Tibial artery (tissue), 4 donors: ENCODE data around the gene MAPRE2.
A peak's percentile ranks its signal among the peaks of the same experiment; 100 is the strongest.

Experiments
- DNase-seq, 2 donors: peaks; one replicate each; pipeline ENCODE4 v3.0.0-alpha.2; 2019
- H3K27ac ChIP-seq, 2 donors: fragments of 200-600 bp; sonication (generic) in 1 of 2; 1 replicate in 1 of 2; 2 replicates in 1 of 2; pipeline ENCODE4 v1.5.1; 2018 to 2019; ENCODE audit warnings: mild to moderate bottlenecking in 1 of 2
- H3K27me3 ChIP-seq, 2 donors: fragments of 200-600 bp; sonication (generic) in 1 of 2; one replicate each; pipeline versions ENCODE4 v1.5.1 to v1.6.0; 2016 to 2019
- H3K36me3 ChIP-seq, 3 donors: fragments of 200-600 bp; sonication (generic) in 2 of 3; one replicate each; pipeline ENCODE4 v1.5.1; 2016 to 2019; ENCODE audit warnings: mild to moderate bottlenecking in 2 of 3
- H3K4me1 ChIP-seq, 4 donors: fragments of 200-600 bp; sonication (generic) in 2 of 4; 1 replicate in 3 of 4; 2 replicates in 1 of 4; pipeline ENCODE4 v1.5.1; 2016 to 2019
- H3K4me3 ChIP-seq, 2 donors: fragments of 200-600 bp; sonication (generic) in 1 of 2; 1 replicate in 1 of 2; 2 replicates in 1 of 2; pipeline ENCODE4 v1.5.1; 2018 to 2019; ENCODE audit warnings: mild to moderate bottlenecking in 2 of 2
- H3K9me3 ChIP-seq, 3 donors: fragments of 200-600 bp; sonication (generic) in 1 of 3; one replicate each; pipeline ENCODE4 v1.5.1; 2016 to 2019
- intact Hi-C: fragments of 100-400 bp; cut with DNase I; formaldehyde crosslinking; loops from one replicate; pipeline ENCODE4 v1.15.0; 2023; ENCODE audit warnings: low total_unique reads
- TF ChIP-seq, protein P1 (sequence below), 2 experiments: fragments of 200-600 bp in 1 of 2; fragments of 450-650 bp in 1 of 2; IDR thresholded peaks; one replicate each; pipeline ENCODE4 v1.5.1; 2017 to 2019; ENCODE audit warnings: antibody characterized with exemption in 2 of 2, mild to moderate bottlenecking in 1 of 2, moderate library complexity in 1 of 2

MAPRE2 gene

GRCh38 chr18:35071819-35072247, 30.6 kb downstream of the MAPRE2 start:
- DNase-seq: no peak
- H3K27me3 ChIP-seq: no peaks in the 10 kb centered on the region
- H3K4me3 ChIP-seq: peak overlapping the region in 1 of 2 donors; percentile 6
- peaks cover 0 to 59% (median 28%) of the 10 kb centered on the region in 4 donors for H3K4me1 ChIP-seq
- H3K36me3 ChIP-seq: peaks cover 0 to 11% (median 8%) of the 10 kb centered on the region in 3 donors
- intact Hi-C loops: no loop called here
- TF ChIP-seq, protein P1, sequence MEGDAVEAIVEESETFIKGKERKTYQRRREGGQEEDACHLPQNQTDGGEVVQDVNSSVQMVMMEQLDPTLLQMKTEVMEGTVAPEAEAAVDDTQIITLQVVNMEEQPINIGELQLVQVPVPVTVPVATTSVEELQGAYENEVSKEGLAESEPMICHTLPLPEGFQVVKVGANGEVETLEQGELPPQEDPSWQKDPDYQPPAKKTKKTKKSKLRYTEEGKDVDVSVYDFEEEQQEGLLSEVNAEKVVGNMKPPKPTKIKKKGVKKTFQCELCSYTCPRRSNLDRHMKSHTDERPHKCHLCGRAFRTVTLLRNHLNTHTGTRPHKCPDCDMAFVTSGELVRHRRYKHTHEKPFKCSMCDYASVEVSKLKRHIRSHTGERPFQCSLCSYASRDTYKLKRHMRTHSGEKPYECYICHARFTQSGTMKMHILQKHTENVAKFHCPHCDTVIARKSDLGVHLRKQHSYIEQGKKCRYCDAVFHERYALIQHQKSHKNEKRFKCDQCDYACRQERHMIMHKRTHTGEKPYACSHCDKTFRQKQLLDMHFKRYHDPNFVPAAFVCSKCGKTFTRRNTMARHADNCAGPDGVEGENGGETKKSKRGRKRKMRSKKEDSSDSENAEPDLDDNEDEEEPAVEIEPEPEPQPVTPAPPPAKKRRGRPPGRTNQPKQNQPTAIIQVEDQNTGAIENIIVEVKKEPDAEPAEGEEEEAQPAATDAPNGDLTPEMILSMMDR (IDR thresholded peaks at IDR 0.05): no peak
- peak overlapping the region; percentile 66 to 72 for H3K27ac ChIP-seq
- no peaks in the 10 kb centered on the region for H3K9me3 ChIP-seq

GRCh38 chr18:35072616-35073015, 31.4 kb downstream of the MAPRE2 start:
- DNase-seq: no peak
- intact Hi-C loops: no loop called here
- Histone ChIP-seq H3K9me3 (no peaks in the 10 kb centered on the region), H3K27me3 (no peaks in the 10 kb centered on the region), H3K36me3 (peaks cover 0 to 11% (median 8%) of the 10 kb centered on the region in 3 donors), H3K4me1 (peaks cover 0 to 64% (median 30%) of the 10 kb centered on the region in 4 donors), H3K4me3 (no peak overlapping the region), H3K27ac (peak overlapping the region; percentile 66 to 72)
- TF ChIP-seq, protein P1 (IDR thresholded peaks at IDR 0.05): no peak

DNA sequence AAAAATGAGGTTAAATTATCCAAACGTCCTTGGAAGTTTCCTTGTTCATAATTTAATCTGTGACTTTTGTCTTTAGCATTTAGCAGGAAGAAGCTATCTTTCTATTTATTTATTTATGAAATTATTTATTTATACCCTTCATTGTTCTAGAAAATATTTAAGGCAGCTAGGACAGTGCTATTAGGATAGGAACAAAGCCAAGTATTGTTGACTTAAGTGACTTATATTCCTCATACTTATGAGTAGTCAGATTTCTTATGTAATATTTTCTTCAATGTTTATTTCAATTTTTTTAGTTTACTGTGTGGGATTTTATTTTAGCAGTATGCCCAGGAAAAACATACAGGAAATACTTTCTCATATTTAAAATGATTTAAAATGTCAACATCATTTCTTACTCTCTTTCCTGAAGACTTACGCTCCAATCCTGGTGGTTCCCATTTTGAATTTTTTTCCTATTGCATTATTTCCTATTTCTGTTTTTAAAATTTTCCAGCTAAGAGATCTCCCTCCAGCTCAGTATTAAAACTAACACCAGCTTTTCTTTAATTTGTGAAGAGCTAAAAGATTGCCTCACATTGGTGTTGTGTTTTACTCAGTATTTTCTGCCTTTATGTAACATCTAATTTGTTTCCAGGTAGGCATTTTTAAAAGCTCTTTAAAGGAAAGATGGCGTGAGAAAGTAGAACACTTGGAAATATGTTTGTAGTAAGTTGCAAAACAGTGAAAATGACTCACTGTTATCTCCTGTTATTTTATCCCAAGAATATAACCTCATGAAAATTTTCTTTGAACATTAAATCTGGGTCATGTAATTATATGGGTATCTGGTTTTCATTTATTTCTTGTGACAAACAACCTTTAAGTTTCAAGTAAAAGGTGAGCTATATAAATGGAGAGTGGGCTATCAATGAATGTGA, 32.2 kb downstream of the MAPRE2 start:
- DNase-seq: no peak
- H3K36me3 ChIP-seq: peaks cover 0 to 11% (median 8%) of the 10 kb centered on the region in 3 donors
- peak overlapping the region; percentile 66 to 72 for H3K27ac ChIP-seq
- no peak overlapping the region for H3K4me3 ChIP-seq
- TF ChIP-seq, protein P1 (IDR thresholded peaks at IDR 0.05): no peak
- H3K9me3 ChIP-seq: no peaks in the 10 kb centered on the region
- peaks cover 0 to 73% (median 34%) of the 10 kb centered on the region in 4 donors for H3K4me1 ChIP-seq
- no peaks in the 10 kb centered on the region for H3K27me3 ChIP-seq
- intact Hi-C loops: no loop called here

DNA sequence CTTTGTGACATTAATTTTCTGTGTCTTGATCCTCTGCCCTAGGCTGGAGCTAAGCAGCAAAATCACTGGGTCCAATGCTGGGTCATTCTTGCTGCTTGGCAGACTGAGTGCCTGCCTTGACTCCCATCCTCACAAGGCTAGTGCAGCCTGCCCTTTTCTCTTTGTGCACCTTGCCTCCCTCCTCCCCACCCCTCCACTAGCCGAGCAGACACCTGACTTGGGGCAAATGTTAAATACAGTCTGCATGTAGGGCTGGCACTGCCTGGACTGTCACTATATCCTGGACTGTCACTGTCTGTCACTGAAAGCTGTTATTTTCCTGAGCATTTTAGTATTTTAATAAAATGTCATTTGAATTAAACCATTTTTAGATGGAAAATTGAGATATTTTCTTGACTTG, 33.4 kb downstream of the MAPRE2 start:
- Histone ChIP-seq H3K27me3 (no peaks in the 10 kb centered on the region), H3K27ac (peak overlapping the region; percentile 66 to 72), H3K9me3 (no peaks in the 10 kb centered on the region), H3K4me1 (peaks cover 0 to 74% (median 34%) of the 10 kb centered on the region in 4 donors), H3K36me3 (peaks cover 0 to 11% (median 8%) of the 10 kb centered on the region in 3 donors), H3K4me3 (no peak overlapping the region)
- DNase-seq: no peak
- intact Hi-C loops: no loop called here
- TF ChIP-seq, protein P1 (IDR thresholded peaks at IDR 0.05): no peak

- TF ChIP-seq, protein P1 (IDR thresholded peaks at IDR 0.05): no peak
- H3K36me3 ChIP-seq: peaks cover 0 to 11% (median 8%) of the 10 kb centered on the region in 3 donors
- no peaks in the 10 kb centered on the region for H3K27me3 ChIP-seq
- H3K4me1 ChIP-seq: peaks cover 0 to 74% (median 34%) of the 10 kb centered on the region in 4 donors
- H3K9me3 ChIP-seq: no peaks in the 10 kb centered on the region
- no peak overlapping the region for H3K4me3 ChIP-seq
- intact Hi-C loops: no loop called here
- DNase-seq: no peak
- peak overlapping the region; percentile 66 to 72 for H3K27ac ChIP-seq
Measured at GRCh38 chr18:35075132-35075531, 33.9 kb downstream of the MAPRE2 start.
